ENCODE measurements around the gene AKAP8.
"Not testable (repeated sequence)": the region's sequence is repeated elsewhere in the genome, so short reads cannot be mapped to it uniquely, and the experiment has no call there.

Gene AKAP8

GRCh38 chr19:15404097-15404779 is 24.7 kb upstream of the AKAP8 start:
- in situ Hi-C loops (cut with MboI; ENCODE audit: low sequenced_read_pairs), result no loop called here

- in situ Hi-C loops (cut with MboI; ENCODE audit: low sequenced_read_pairs), result no loop called here
Observed at GRCh38 chr19:15403151-15403531, 23.6 kb upstream of the AKAP8 start.

- in situ Hi-C loops (cut with MboI; ENCODE audit: low sequenced_read_pairs), result no loop called here
Observed at GRCh38 chr19:15402411-15403150, 23.0 kb upstream of the AKAP8 start.

- in situ Hi-C loops (cut with MboI; ENCODE audit: low sequenced_read_pairs), result no loop called here
Observed at GRCh38 chr19:15401397-15401710, 21.8 kb upstream of the AKAP8 start.

- in situ Hi-C loops (cut with MboI; ENCODE audit: low sequenced_read_pairs), result no loop called here
Observed at GRCh38 chr19:15400521-15401396, 21.2 kb upstream of the AKAP8 start.

- in situ Hi-C loops (cut with MboI; ENCODE audit: low sequenced_read_pairs), result no loop called here
Observed at GRCh38 chr19:15399635-15400034, 20.0 kb upstream of the AKAP8 start.

GRCh38 chr19:15399234-15399515 is 19.6 kb upstream of the AKAP8 start:
- in situ Hi-C loops (cut with MboI; ENCODE audit: low sequenced_read_pairs), result no loop called here

- in situ Hi-C loops (cut with MboI; ENCODE audit: low sequenced_read_pairs), result no loop called here
Observed at GRCh38 chr19:15398501-15399233, 19.1 kb upstream of the AKAP8 start.

GRCh38 chr19:15397782-15398181 is 18.2 kb upstream of the AKAP8 start:
- in situ Hi-C loops (cut with MboI; ENCODE audit: low sequenced_read_pairs), result no loop called here

GRCh38 chr19:15397236-15397635 is 17.6 kb upstream of the AKAP8 start:
- in situ Hi-C loops (cut with MboI; ENCODE audit: low sequenced_read_pairs), result no loop called here

- in situ Hi-C loops (cut with MboI; ENCODE audit: low sequenced_read_pairs), result no loop called here
Observed at GRCh38 chr19:15396436-15396835, 16.8 kb upstream of the AKAP8 start.

- in situ Hi-C loops (cut with MboI; ENCODE audit: low sequenced_read_pairs), result not testable (repeated sequence)
Observed at GRCh38 chr19:15395251-15395650, 15.7 kb upstream of the AKAP8 start.

GRCh38 chr19:15394426-15394825 is 14.8 kb upstream of the AKAP8 start:
- in situ Hi-C loops (cut with MboI; ENCODE audit: low sequenced_read_pairs), result no loop called here

GRCh38 chr19:15393963-15394362 is 14.4 kb upstream of the AKAP8 start:
- in situ Hi-C loops (cut with MboI; ENCODE audit: low sequenced_read_pairs), result no loop called here

- in situ Hi-C loops (cut with MboI; ENCODE audit: low sequenced_read_pairs), result no loop called here
Observed at GRCh38 chr19:15390814-15391213, 11.2 kb upstream of the AKAP8 start.

- in situ Hi-C loops (cut with MboI; ENCODE audit: low sequenced_read_pairs), result no loop called here
Observed at GRCh38 chr19:15381864-15382263, 2.3 kb upstream of the AKAP8 start.

- in situ Hi-C loops (cut with MboI; ENCODE audit: low sequenced_read_pairs), result no loop called here
Observed at GRCh38 chr19:15381429-15381828, 1.8 kb upstream of the AKAP8 start.

GRCh38 chr19:15379999-15380647 is 536 bp upstream of the AKAP8 start:
- in situ Hi-C loops (cut with MboI; ENCODE audit: low sequenced_read_pairs), result no loop called here

- in situ Hi-C loops (cut with MboI; ENCODE audit: low sequenced_read_pairs), result no loop called here
Observed at GRCh38 chr19:15378534-15379082, 979 bp downstream of the AKAP8 start.

- in situ Hi-C loops (cut with MboI; ENCODE audit: low sequenced_read_pairs), result no loop called here
Observed at GRCh38 chr19:15374796-15375440, 4.7 kb downstream of the AKAP8 start.
